Measurements from ENCODE around the gene NPAS3. TPM values are rescaled to one million over a fixed set of nuclear protein-coding genes. Genes with fewer than 3 reads are reported as not detected.

Gene NPAS3
- polyA plus RNA-seq, 2 of the 4 experiments (the other 2 are of a cell fraction) = not detected

GRCh38 chr14:33611405-33612196 is 672.9 kb downstream of the NPAS3 start:
- Histone ChIP-seq H3K4me3 (no peak overlapping the region), H3K27ac (no peak overlapping the region), H3K4me1 (no peaks in the 10 kb centered on the region), H3K9me3 (no peaks in the 10 kb centered on the region), H3K4me2 (no peak overlapping the region)
- ATAC-seq = no peak
- TF ChIP-seq MAFK (IDR thresholded peaks at IDR 0.05; ENCODE audit: partially characterized antibody) (peak; percentile 16), ELK1 (IDR thresholded peaks at IDR 0.05; ENCODE audit: low read depth, low read length) (no peak), BCL3 (IDR thresholded peaks at IDR 0.05) (no peak), HEYL (CRISPR knock-in tag; IDR thresholded peaks at IDR 0.05) (no peak)
- POLR2A ChIA-PET = no interaction called here
- WGBS (ENCODE audit: missing lambda C conversion rate) = 16% methylated on average over 5 of the region's 5 CpGs
- CTCF ChIA-PET = interaction anchor here (1.3 kb wide), 1 partner anchor 8 kb away, joined by 3 read pairs; no protein-coding TSS in a partner anchor
- no peak for DNase-seq (ENCODE audit: low read depth in 1 of 2, low spot score in 1 of 2)
- no peak for FAIRE-seq

GRCh38 chr14:33612197-33612505 is 673.5 kb downstream of the NPAS3 start:
- no peak overlapping the region for H3K27ac ChIP-seq
- ATAC-seq (no peak), FAIRE-seq (no peak), DNase-seq (ENCODE audit: low read depth in 1 of 2, low spot score in 1 of 2) (no peak)
- 18% methylated on average over 6 of the region's 6 CpGs for WGBS (ENCODE audit: missing lambda C conversion rate)
- TF ChIP-seq KDM5A (IDR thresholded peaks at IDR 0.05) (no peak), HDAC2 (IDR thresholded peaks at IDR 0.05) (no peak), MAFK (IDR thresholded peaks at IDR 0.05; ENCODE audit: partially characterized antibody) (no peak)
- H3K4me1 ChIP-seq = no peaks in the 10 kb centered on the region
- H3K4me2 ChIP-seq = no peak overlapping the region
- H3K4me3 ChIP-seq = no peak overlapping the region
- H3K9me3 ChIP-seq = no peaks in the 10 kb centered on the region
- ChIA-PET POLR2A (no interaction called here), CTCF (interaction anchor here (1.3 kb wide), 1 partner anchor 9 kb away, joined by 3 read pairs; no protein-coding TSS in a partner anchor)

- FAIRE-seq (no peak), ATAC-seq (no peak)
- POLR2A ChIA-PET = no interaction called here
Measured at GRCh38 chr14:33617154-33617553, 678.5 kb downstream of the NPAS3 start.

More at GRCh38 chr14:33617154-33617553, 678.5 kb downstream of the NPAS3 start:
- 2% methylated on average over 3 of the region's 3 CpGs for WGBS (ENCODE audit: missing lambda C conversion rate)
- no peaks in the 10 kb centered on the region for H3K9me3 ChIP-seq
- no peaks in the 10 kb centered on the region for H3K4me1 ChIP-seq
- H3K27ac ChIP-seq = no peak overlapping the region
- no peak overlapping the region for H3K4me3 ChIP-seq
- no peak overlapping the region for H3K4me2 ChIP-seq
- no peak for DNase-seq (ENCODE audit: low read depth in 1 of 2, low spot score in 1 of 2)
- CTCF ChIA-PET = no interaction called here
- TF ChIP-seq PBX3 (IDR thresholded peaks at IDR 0.05) = no peak
- no peak for TF ChIP-seq E2F6 (IDR thresholded peaks at IDR 0.05; ENCODE audit: borderline replicate concordance, low read depth)
- no peak for TF ChIP-seq RNF2 (IDR thresholded peaks at IDR 0.05; ENCODE audit: borderline replicate concordance, low read depth)
- TF ChIP-seq JUNB (IDR thresholded peaks at IDR 0.05) = no peak
- TF ChIP-seq ATOH8 (CRISPR knock-in tag; IDR thresholded peaks at IDR 0.05; ENCODE audit: low read depth) = no peak
- TF ChIP-seq HEYL (CRISPR knock-in tag; IDR thresholded peaks at IDR 0.05) = no peak
- no peak for TF ChIP-seq REST (IDR thresholded peaks at IDR 0.05)
- TF ChIP-seq EP300 (IDR thresholded peaks at IDR 0.05) = no peak
- no peak for TF ChIP-seq POLR2AphosphoS2 (conservative IDR thresholded peaks at IDR 0.05; ENCODE audit: low read length)
- TF ChIP-seq SMC3 (IDR thresholded peaks at IDR 0.05) = no peak

Measured in A549 (cell line).